Measurements from ENCODE around the gene FAR2. TPM values are rescaled to one million over a fixed set of nuclear protein-coding genes. Genes with fewer than 3 reads are reported as not detected.

The FAR2 gene
- total RNA-seq, 4 donors from 2014 or later, result 7.4 to 45.4 (median 17.9) TPM

DNA sequence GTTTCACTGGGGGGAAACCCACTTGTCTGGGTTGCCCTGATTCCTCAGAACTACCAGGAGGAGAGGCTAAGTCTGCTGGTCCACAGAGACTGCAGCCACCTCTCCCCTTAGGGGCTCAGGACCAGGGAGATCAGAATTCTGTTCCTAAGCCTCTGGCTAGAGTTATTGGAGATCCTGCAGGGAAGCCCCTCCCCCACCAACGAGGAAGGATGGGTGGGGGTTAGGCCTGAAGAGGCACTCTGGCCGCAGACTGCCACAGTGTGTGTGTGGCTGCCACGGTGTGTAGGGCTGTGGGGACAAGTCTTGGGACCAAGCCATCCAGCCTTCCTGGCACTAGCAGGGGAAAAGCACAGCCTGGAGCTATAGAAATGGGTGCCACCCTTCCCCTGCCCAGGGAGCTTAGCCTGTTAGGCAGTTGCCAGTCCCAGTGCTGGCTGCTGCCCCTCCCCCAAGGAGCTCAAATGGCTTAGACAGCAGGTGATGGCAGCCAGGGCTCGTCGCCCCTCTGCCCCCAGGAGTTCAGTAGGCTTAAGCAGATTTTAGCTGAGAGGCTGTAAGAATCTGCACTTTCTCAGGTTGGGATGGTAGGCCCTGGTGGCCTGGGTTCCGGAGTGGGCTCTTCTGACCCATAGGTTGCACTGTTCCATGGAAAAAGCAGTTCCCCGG lies 124.2 kb downstream of the FAR2 start:
- intact Hi-C loops (cut with DNase I; ENCODE audit: low total_unique reads), result no loop called here
- H3K4me3 ChIP-seq (ENCODE audit: low read depth, poor library complexity, severe bottlenecking), result no peak overlapping the region
- no peak for TF ChIP-seq POLR2A (IDR thresholded peaks at IDR 0.05)
- TF ChIP-seq, protein P1, sequence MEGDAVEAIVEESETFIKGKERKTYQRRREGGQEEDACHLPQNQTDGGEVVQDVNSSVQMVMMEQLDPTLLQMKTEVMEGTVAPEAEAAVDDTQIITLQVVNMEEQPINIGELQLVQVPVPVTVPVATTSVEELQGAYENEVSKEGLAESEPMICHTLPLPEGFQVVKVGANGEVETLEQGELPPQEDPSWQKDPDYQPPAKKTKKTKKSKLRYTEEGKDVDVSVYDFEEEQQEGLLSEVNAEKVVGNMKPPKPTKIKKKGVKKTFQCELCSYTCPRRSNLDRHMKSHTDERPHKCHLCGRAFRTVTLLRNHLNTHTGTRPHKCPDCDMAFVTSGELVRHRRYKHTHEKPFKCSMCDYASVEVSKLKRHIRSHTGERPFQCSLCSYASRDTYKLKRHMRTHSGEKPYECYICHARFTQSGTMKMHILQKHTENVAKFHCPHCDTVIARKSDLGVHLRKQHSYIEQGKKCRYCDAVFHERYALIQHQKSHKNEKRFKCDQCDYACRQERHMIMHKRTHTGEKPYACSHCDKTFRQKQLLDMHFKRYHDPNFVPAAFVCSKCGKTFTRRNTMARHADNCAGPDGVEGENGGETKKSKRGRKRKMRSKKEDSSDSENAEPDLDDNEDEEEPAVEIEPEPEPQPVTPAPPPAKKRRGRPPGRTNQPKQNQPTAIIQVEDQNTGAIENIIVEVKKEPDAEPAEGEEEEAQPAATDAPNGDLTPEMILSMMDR (IDR thresholded peaks at IDR 0.05), result no peak
- DNase-seq (ENCODE audit: low spot score in 2 of 2), result no peak
- 70 to 73% methylated on average over 6 to 7 of the region's 7 CpGs for WGBS, 2 donors

DNA sequence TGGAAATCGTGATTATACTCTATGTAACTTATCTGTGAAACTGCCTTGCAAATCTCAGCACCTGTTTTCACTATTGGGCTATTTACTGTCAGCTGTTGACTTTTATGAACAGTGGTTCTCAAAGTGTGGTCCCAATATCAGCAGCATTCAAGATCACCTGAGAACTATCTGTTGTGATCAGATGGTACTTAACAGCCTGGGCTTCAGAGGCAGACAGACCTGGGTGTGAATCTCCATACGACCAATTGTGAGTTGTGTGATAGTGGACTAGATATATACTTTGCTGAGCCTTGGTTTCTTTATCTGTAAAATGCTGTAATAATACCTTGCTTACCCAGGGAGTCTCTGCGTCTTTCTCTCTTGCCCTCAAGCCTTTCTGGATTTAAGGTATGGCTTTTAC lies 126.8 kb downstream of the FAR2 start:
- 94 to 95% methylated on average over 3 of the region's 3 CpGs for WGBS, 2 donors
- H3K4me3 ChIP-seq (ENCODE audit: low read depth, poor library complexity, severe bottlenecking), result no peak overlapping the region
- TF ChIP-seq, protein P1 (IDR thresholded peaks at IDR 0.05), result no peak
- no peak for TF ChIP-seq POLR2A (IDR thresholded peaks at IDR 0.05)
- intact Hi-C loops (cut with DNase I; ENCODE audit: low total_unique reads), result no loop called here
- DNase-seq (ENCODE audit: low spot score in 2 of 2), result no peak

DNA sequence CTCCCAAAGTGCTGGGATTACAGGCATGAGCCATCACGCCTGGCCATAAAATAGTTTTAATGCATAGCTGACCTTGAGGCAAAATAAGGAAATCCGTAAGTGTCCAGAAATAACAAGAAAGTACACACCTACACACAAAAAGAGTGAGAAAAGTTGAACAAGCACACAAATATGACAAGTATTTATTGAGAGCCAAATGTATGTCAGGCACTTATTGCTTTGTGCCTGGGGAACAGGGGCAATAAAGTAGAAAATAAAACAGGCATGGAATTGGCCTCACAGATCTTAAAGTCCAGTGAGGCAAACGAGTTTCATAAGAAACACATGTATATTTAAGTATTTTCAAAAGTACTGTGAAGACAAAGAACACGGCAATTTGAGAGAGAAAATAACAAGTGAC lies 128.2 kb downstream of the FAR2 start:
- no peak for TF ChIP-seq POLR2A (IDR thresholded peaks at IDR 0.05)
- TF ChIP-seq, protein P1 (IDR thresholded peaks at IDR 0.05), result no peak
- H3K4me3 ChIP-seq (ENCODE audit: low read depth, poor library complexity, severe bottlenecking), result no peak overlapping the region
- intact Hi-C loops (cut with DNase I; ENCODE audit: low total_unique reads), result no loop called here
- 90 to 97% methylated on average over 4 of the region's 4 CpGs for WGBS, 2 donors
- DNase-seq (ENCODE audit: low spot score in 2 of 2), result no peak

DNA sequence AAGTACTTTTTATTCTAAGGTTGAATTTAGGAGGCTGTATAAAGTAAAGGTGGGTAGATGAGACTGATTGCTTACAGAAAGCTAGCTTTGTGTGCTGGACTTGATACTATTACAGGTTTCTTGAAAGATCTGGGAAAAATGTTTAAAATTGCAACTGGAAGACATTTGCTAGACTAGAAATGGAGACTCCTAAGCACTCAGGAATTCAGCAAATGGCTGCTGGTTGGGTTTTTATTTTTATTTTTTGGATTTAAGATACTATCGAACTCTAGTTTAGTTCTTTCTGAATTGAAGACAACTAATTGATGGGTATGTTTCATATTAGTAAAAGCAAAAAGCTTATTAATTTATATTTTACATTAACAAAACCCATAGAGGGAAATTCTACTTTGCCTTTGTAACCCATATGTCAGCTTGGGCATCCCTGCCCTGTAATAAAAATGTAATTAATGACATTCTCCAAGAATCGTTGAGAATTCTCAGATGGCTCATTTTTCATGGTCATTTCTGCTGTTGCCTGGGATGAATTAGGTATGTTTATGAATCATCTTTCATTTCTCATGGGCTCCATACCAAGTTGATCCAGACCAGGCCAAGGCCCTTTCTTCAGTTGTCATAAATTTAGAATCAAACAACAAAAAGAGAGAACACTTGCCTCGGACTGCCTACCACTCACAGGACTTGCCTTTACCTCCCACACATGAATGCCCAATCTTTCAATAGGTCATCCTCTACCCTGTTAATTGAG lies 129.8 kb downstream of the FAR2 start:
- no peak for TF ChIP-seq POLR2A (IDR thresholded peaks at IDR 0.05)
- TF ChIP-seq, protein P1 (IDR thresholded peaks at IDR 0.05), result no peak
- H3K4me3 ChIP-seq (ENCODE audit: low read depth, poor library complexity, severe bottlenecking), result no peak overlapping the region
- intact Hi-C loops (cut with DNase I; ENCODE audit: low total_unique reads), result no loop called here
- 52 to 56% methylated on average over 3 of the region's 3 CpGs for WGBS, 2 donors
- no peak for DNase-seq (ENCODE audit: low spot score in 2 of 2)

DNA sequence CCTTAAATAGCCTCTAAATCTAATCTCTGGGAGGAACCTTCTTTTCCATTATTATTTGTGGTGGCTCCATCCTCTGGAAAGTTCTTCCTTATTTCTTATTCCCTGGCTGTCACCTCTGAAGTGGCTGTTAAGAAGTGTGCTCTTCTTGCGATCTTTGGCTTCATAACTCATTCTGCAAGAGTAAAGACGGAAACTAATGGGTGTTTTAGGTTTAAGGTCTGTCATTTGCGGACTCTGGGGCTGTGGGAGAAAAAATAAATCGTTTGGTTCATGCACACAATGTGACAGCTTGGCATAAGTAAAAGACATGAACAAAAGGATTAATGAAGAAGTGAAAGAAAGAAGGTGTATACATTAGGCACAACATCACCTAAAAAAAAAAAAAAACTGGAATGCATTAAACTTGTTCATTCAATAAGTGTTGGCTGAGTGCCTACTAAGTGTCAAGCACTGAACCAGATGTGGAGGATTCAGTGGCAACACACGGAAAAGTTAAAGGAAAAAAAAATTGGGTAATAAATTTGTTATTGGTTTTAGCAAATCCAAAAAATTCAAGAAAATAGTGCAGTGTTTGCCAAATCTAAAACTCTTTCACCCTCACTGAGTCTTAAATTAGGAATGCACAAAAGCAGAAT lies 132.4 kb downstream of the FAR2 start:
- TF ChIP-seq, protein P1 (IDR thresholded peaks at IDR 0.05), result no peak
- no peak for TF ChIP-seq POLR2A (IDR thresholded peaks at IDR 0.05)
- DNase-seq (ENCODE audit: low spot score in 2 of 2), result no peak
- 53 to 61% methylated on average over 5 of the region's 5 CpGs for WGBS, 2 donors
- intact Hi-C loops (cut with DNase I; ENCODE audit: low total_unique reads), result no loop called here
- no peak overlapping the region for H3K4me3 ChIP-seq (ENCODE audit: low read depth, poor library complexity, severe bottlenecking)
